Stomach (tissue), 4 donors: ENCODE data around the gene S100P.

Experiments used
- EP300 ChIP-seq: sonication (generic); formaldehyde crosslinking; IDR thresholded peaks from one replicate; pipeline ENCODE4 v1.6.1; 2017; ENCODE audit warnings: antibody characterized with exemption
- POLR2A ChIP-seq, 4 donors: fragments of 450-650 bp; IDR thresholded peaks; one replicate each; pipeline ENCODE4 v1.6.1; 2016; ENCODE audit warnings: antibody characterized with exemption in 4 of 4, control low read depth in 2 of 4, mild to moderate bottlenecking in 1 of 4, moderate library complexity in 1 of 4
- TF ChIP-seq, protein P1 (sequence below), 7 experiments: fragments of 450-650 bp in 4 of 7; fragments of 200-600 bp in 3 of 7; sonication (generic) in 3 of 7; IDR thresholded peaks; one replicate each; pipeline ENCODE4 v1.5.1; 2016 to 2019; ENCODE audit warnings: antibody characterized with exemption in 7 of 7, control low read depth in 2 of 7, mild to moderate bottlenecking in 1 of 7

DNA sequence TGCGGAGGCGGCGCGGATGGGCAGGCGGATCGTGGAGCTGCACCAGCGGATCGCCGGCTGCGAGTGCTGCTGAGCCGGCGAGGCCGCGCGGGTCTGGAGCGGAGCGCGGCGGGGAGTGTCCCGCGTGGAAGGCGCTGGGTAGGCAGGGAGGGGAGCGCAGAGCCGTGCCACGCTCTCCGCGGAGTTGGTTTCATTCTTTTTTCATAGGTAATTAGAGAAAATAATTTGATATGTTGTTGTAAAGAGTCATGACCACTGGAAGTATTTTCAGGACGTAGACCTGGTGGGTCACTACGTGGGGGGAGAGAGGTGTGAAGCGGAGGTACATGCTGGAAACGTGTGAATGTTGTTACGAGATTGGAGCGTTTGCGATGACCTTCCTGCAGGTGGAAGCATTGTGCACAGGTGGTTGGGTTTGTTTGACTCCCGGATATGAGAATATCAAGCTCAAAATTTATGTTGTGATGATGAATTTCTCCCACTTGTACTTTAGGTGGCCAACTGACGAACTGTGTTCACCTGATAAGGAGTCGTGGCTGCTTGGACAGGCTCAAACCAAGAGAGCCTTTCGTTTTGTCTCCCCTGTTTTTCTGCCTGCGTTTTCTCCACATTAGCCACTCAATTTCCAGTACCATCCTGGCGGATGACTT, 19.1 kb upstream of the S100P start:
- TF ChIP-seq, protein P1, sequence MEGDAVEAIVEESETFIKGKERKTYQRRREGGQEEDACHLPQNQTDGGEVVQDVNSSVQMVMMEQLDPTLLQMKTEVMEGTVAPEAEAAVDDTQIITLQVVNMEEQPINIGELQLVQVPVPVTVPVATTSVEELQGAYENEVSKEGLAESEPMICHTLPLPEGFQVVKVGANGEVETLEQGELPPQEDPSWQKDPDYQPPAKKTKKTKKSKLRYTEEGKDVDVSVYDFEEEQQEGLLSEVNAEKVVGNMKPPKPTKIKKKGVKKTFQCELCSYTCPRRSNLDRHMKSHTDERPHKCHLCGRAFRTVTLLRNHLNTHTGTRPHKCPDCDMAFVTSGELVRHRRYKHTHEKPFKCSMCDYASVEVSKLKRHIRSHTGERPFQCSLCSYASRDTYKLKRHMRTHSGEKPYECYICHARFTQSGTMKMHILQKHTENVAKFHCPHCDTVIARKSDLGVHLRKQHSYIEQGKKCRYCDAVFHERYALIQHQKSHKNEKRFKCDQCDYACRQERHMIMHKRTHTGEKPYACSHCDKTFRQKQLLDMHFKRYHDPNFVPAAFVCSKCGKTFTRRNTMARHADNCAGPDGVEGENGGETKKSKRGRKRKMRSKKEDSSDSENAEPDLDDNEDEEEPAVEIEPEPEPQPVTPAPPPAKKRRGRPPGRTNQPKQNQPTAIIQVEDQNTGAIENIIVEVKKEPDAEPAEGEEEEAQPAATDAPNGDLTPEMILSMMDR (IDR thresholded peaks at IDR 0.05): peak in 3 of 7 experiments; percentile 42 to 55 (median 51)
- no peak for TF ChIP-seq POLR2A (IDR thresholded peaks at IDR 0.05)
- TF ChIP-seq EP300: no peak
